DOHH2 (cell line): ENCODE measurements around the gene NFATC3.

Source experiments
- CTCF ChIP-seq: fragments of 200-600 bp; sonication (generic); IDR thresholded peaks from one replicate; pipeline ENCODE4 v1.5.1; 2014; ENCODE audit warnings: antibody characterized with exemption, mild to moderate bottlenecking, low read depth, low read length; ENCODE audit not compliant: poor library complexity, severe bottlenecking
- EZH2phosphoT487 ChIP-seq: fragments of 200-600 bp; sonication (generic); IDR thresholded peaks from 2 replicates; pipeline ENCODE4 v1.6.1; 2017; ENCODE audit warnings: borderline replicate concordance, mild to moderate bottlenecking, antibody characterized with exemption, low read length, moderate library complexity, mixed read lengths

DNA sequence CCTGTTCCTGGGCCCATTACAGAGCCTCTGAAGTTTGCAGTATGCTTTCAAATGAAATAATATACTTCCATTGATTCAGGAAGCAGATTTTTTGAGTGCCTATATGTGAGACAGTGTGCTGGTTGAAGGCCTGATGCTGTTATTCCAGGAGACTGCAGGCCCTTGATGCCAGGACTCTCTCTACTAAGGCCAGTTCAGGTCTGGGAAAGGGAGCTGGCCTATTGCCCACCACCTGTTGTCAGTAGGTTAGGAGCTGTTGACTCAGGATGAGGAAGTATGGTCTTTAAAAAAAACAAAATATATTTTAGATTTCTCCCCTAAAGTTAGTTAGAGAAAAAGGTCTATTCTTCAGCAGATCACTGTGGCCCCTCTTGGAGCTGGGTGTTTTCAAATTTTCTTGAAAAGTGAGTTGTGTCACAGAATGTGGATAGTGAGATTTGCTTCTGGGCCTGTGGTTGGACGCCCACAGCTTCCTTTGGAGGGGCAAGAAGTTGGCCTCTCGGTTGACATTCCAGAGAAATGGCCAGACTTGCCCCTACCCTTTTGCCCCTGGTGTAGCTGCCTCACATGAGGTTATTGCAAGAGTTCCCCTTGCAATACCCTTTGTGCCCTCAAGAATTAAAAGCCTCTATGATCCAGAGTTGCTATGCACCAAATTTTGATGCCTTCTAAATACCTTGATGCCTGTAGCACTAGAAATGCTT, 142.8 kb downstream of the NFATC3 start:
- no peak for TF ChIP-seq CTCF
- no peak for TF ChIP-seq EZH2phosphoT487
